KMS-11 (cell line): ENCODE data around the gene PUS7L.

ENCODE experiments used
- H2AFZ ChIP-seq: fragments of 200-600 bp; sonication (generic); 2 replicates; pipeline ENCODE4 v1.6.1; 2016; ENCODE audit warnings: antibody characterized with exemption, mixed run types, low read depth
- H3K27ac ChIP-seq: fragments of 200-600 bp; sonication (generic); 2 replicates; pipeline ENCODE4 v1.6.1; 2016; ENCODE audit warnings: mild to moderate bottlenecking, mixed run types
- H3K27me3 ChIP-seq: fragments of 200-600 bp; sonication (generic); 2 replicates; pipeline ENCODE4 v1.6.1; 2017; ENCODE audit warnings: mild to moderate bottlenecking, low read depth, mixed run types, moderate library complexity; ENCODE audit not compliant: insufficient read depth
- H3K36me3 ChIP-seq: fragments of 200-600 bp; sonication (generic); 2 replicates; pipeline ENCODE4 v1.6.1; 2017; ENCODE audit warnings: mild to moderate bottlenecking, mixed run types; ENCODE audit not compliant: insufficient read depth
- H3K4me1 ChIP-seq: fragments of 200-600 bp; sonication (generic); 2 replicates; pipeline ENCODE4 v1.6.1; 2016; ENCODE audit warnings: mild to moderate bottlenecking, low read depth, mixed run types; ENCODE audit not compliant: poor library complexity, severe bottlenecking
- H3K4me2 ChIP-seq: fragments of 200-600 bp; sonication (generic); 2 replicates; pipeline ENCODE4 v1.7.0; 2016; ENCODE audit warnings: mild to moderate bottlenecking, mixed run types
- H3K4me3 ChIP-seq: fragments of 200-600 bp; sonication (generic); IDR thresholded peaks from 2 replicates; pipeline ENCODE4 v1.6.1; 2017; ENCODE audit warnings: low read depth, low read length, mixed read lengths; ENCODE audit not compliant: insufficient read depth
- H3K79me2 ChIP-seq: fragments of 200-600 bp; sonication (generic); 2 replicates; pipeline ENCODE4 v1.6.1; 2016; ENCODE audit warnings: low read depth, mixed run types; ENCODE audit not compliant: insufficient read depth
- H3K9ac ChIP-seq: fragments of 200-600 bp; sonication (generic); 2 replicates; pipeline ENCODE4 v1.6.1; 2016; ENCODE audit warnings: mild to moderate bottlenecking, mixed run types
- H4K20me1 ChIP-seq: fragments of 200-600 bp; sonication (generic); 2 replicates; pipeline ENCODE4 v1.6.1; 2016; ENCODE audit warnings: mild to moderate bottlenecking, mixed run types; ENCODE audit not compliant: insufficient read depth
- TF ChIP-seq, protein P1 (sequence below): fragments of 200-600 bp; sonication (generic); conservative IDR thresholded peaks from 2 replicates; pipeline ENCODE4 v1.6.1; 2017; ENCODE audit warnings: low read depth, mild to moderate bottlenecking, antibody characterized with exemption, low read length, moderate library complexity, mixed read lengths

Gene PUS7L

GRCh38 chr12:43805860-43806736, 47.5 kb upstream of the PUS7L start, which contains the start of gene TWF1:
Gene TWF1 (minus strand): TSS chr12:43806317. CDS start chr12:43806245, 72 bp downstream.
- no peak within 1 kb of the TSS for H3K4me3 ChIP-seq
- H3K4me2 ChIP-seq: peak within 1 kb of the TSS; percentile 92
- H3K27ac ChIP-seq: peak within 1 kb of the TSS; percentile 91
- TF ChIP-seq, protein P1, sequence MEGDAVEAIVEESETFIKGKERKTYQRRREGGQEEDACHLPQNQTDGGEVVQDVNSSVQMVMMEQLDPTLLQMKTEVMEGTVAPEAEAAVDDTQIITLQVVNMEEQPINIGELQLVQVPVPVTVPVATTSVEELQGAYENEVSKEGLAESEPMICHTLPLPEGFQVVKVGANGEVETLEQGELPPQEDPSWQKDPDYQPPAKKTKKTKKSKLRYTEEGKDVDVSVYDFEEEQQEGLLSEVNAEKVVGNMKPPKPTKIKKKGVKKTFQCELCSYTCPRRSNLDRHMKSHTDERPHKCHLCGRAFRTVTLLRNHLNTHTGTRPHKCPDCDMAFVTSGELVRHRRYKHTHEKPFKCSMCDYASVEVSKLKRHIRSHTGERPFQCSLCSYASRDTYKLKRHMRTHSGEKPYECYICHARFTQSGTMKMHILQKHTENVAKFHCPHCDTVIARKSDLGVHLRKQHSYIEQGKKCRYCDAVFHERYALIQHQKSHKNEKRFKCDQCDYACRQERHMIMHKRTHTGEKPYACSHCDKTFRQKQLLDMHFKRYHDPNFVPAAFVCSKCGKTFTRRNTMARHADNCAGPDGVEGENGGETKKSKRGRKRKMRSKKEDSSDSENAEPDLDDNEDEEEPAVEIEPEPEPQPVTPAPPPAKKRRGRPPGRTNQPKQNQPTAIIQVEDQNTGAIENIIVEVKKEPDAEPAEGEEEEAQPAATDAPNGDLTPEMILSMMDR: peak; percentile 20; the same call in 1 of the 2 replicates
- no peaks in the 10 kb centered on the region for H3K27me3 ChIP-seq
- H3K36me3 ChIP-seq: peaks cover under 1% of the 10 kb centered on the region; the same call in 1 of the 2 replicates
- peaks cover 31% of the 10 kb centered on the region for H3K79me2 ChIP-seq
- H3K9ac ChIP-seq: peak within 1 kb of the TSS; percentile 96
- H4K20me1 ChIP-seq: no peaks in the 10 kb centered on the region
- peak within 1 kb of the TSS; percentile 72 for H2AFZ ChIP-seq
- H3K4me1 ChIP-seq: peaks cover 36% of the 10 kb centered on the region

DNA sequence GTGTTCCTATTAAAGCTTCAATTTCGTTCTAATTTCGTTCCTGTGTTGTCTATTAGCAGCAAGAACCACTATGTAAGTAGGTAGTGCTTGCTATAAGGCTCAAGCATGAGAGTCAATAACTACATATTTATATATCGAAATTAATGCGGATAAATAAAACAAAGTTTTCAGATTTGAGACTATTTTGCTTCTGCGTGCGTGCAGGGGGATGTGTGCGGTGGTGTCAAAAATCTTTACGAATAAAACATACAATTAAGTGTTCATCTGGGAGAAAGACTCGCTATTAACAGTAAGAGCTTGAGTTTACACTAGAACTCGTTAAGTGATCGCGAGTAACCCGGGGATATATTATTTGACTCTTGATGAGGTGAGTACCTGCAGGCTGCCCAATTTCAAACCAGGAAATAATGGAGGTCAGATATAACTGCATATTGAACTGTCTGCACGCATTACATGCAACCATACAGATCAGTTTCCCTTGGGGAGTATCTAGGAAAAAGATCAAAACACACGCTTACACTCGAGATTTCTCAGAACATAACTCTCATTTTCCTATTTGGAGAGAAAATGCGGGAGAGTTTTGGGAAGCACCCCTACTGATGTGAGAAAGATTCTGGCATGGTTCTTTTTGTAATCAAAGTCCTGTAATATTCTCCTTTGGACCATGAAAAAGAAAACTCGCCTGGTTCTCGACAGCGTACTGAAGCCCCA, 46.7 kb upstream of the PUS7L start:
- peak overlapping the region; percentile 91 for H3K27ac ChIP-seq
- peak overlapping the region; percentile 72 for H2AFZ ChIP-seq
- H4K20me1 ChIP-seq: no peaks in the 10 kb centered on the region
- no peak overlapping the region for H3K4me3 ChIP-seq
- TF ChIP-seq, protein P1: no peak
- peaks cover 6% of the 10 kb centered on the region; the same call in 1 of the 2 replicates for H3K36me3 ChIP-seq
- H3K4me2 ChIP-seq: peak overlapping the region; percentile 56
- H3K4me1 ChIP-seq: peaks cover 36% of the 10 kb centered on the region
- H3K9ac ChIP-seq: peak overlapping the region; percentile 96; the same call in 1 of the 2 replicates
- H3K27me3 ChIP-seq: no peaks in the 10 kb centered on the region
- peaks cover 31% of the 10 kb centered on the region for H3K79me2 ChIP-seq

DNA sequence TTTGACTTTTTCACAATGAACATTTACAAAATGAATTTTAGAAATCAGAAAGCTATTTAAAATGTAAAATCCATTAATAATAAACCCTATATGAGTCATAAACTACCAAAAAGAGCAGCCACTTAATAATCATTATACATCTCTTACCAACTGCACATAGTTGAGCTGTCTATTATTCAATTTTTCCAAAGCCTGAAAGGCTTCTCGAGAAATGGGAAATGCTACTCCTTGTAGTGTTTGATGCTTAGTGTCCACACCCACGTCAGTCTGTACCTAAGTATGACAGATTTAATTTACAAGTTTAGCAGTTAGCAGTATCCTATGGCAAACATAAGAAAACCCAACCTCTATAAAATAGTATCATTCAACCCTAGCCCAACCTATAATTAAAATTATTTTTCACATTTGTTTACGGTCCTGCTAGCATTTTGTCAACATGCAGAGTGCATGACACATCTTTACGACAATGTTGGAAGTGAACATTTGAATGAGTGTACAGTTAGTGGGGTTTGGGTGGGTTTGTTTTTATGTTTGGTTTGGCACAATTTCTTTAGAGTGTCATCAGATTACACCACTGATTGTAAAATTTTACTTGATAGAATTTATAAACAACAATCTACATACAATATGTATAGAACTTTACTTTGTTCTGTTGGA, 39.1 kb upstream of the PUS7L start:
- no peaks in the 10 kb centered on the region; the same call in 1 of the 2 replicates for H3K79me2 ChIP-seq
- peaks cover 4% of the 10 kb centered on the region for H3K4me1 ChIP-seq
- no peak overlapping the region for H2AFZ ChIP-seq
- H4K20me1 ChIP-seq: no peaks in the 10 kb centered on the region; the same call in 1 of the 2 replicates
- H3K36me3 ChIP-seq: peaks cover 18% of the 10 kb centered on the region; the same call in 1 of the 2 replicates
- H3K27me3 ChIP-seq: no peaks in the 10 kb centered on the region
- no peak overlapping the region for H3K9ac ChIP-seq
- no peak overlapping the region for H3K4me3 ChIP-seq
- H3K27ac ChIP-seq: no peak overlapping the region
- TF ChIP-seq, protein P1: no peak
- no peak overlapping the region for H3K4me2 ChIP-seq

DNA sequence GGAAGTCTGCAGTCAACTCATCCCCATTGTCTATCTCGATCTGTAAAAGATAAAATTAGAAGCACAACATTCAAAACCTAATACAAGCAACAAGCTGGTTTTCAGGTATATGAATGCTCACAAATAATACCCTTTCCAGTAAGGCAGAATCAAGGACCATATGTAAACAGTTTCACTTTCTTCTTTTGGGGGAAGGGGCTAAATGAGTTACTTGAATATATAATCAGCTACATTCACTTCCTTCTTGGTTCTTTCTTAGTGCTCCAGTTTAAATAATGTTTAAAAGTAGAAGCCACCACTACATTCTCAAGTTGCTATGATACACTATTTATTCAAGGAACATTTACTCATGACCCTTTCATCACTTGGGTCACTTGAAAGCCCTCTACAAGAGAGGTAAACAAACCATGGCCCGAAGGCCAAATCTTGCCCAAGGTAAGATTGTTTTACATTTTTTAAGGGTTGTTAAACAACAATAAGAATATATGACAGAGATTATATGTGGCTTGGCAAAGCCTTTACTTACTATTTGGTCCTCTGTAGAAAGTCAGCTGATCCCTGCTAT, 37.2 kb upstream of the PUS7L start:
- TF ChIP-seq, protein P1: no peak
- Histone ChIP-seq H3K4me2 (no peak overlapping the region), H3K27me3 (no peaks in the 10 kb centered on the region), H3K27ac (no peak overlapping the region), H4K20me1 (no peaks in the 10 kb centered on the region; the same call in 1 of the 2 replicates), H3K79me2 (no peaks in the 10 kb centered on the region), H3K4me1 (peaks cover 4% of the 10 kb centered on the region), H2AFZ (no peak overlapping the region), H3K9ac (no peak overlapping the region), H3K36me3 (peaks cover 14% of the 10 kb centered on the region; the same call in 1 of the 2 replicates), H3K4me3 (no peak overlapping the region)
